HG03060 (cell line): ENCODE results near the gene GPR78.

ENCODE experiments used
- ATAC-seq: cut with Tn5 transposase; IDR thresholded peaks from one replicate; pipeline ENCODE4 v1.9.1; 2021; ENCODE audit warnings: low read depth, moderate number of reproducible peaks; ENCODE audit not compliant: unreplicated experiment

The GPR78 gene

DNA sequence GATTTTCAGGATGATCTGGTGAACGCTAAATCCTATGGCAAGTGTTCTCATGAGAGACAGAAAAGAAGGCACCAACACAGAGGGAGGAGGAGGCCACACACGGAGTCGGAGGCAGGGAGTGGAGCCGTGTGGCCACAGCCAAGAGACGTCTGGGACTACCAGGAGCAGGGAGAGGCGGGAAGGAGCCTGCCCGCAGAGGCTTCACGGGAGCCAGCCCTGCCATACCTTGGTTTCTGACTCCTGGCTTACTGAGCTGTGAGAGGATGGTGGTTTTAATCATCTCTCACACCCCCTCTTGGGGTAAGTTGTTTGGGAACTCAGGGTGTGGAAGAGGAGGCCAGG lies 33.5 kb upstream of the GPR78 start:
- ATAC-seq, result no peak

DNA sequence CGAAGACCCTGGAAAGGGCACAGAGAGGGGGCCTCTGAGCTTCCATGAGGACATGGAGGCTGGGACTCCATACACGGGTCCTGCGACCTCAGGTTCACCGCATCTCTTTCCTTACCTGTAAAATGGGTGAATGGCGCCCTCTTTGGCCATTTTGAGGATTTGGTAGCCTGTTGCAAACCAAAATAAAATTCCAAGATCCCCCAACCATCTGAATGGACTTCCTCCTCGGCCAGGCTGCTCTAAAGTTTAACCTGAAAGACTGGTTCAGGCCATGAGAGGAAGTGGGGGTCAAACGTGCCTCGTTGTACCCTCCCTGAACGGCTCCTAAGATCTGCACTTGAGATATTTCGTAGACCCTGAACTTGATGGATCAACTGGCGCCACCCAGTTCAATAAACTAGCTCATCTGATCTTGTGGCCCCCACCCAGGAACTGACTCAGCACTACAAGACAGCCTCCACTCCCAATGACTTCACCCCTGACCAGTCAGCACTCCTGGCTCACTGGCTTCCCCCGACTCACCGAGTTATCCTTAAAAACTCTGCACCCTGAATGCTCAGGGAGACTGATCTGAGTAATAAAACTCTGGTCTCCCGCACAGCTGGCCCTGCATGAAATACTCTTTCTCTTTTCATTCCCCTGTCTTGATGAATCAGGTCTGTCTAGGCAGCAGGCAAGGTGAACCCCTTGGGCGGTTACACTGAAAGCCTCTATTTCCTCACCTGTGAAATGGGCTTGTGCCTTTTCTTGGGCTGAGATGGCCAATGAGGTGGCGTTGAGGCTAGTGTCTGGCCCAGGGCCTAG lies 32.9 kb upstream of the GPR78 start:
- ATAC-seq, result no peak

DNA sequence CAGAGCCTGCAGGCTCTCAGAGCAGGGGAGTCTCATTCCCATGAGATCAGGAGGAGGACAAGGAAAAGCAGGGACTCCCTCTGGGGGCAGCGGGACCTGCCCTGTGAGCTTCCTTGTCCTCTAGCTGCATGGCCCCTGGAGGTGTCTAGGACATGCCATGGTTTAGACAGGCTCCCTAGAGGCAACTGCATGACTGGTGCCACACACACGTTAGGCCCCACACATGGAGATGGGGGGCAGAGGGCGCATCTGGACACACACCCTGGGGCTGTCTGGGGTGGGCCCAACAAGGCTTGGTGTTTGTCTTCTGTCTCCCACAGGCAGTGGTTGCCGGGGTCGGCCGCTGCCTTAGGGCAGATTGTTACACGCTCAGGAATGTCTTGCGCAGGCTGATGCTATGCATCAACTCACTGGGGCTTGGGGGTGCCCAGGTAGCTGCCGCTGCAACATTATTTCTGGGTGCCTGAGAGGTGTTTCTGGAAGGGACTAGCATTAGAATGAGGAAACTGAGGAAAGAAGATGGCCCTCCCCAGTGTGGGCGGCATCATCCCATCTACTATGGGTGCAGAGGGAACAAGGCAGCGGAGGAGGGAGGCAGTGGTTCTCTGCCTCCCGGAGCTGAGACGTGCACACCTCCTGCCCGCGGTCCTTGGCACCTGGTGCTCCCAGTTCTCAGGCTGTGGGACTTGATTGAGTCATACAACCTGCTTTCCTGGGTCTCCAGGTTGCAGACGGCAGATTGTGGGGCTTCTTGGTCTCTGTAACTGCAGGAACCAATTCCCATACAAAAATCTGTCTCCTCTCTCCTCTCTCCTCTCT lies 32.1 kb upstream of the GPR78 start:
- no peak for ATAC-seq

DNA sequence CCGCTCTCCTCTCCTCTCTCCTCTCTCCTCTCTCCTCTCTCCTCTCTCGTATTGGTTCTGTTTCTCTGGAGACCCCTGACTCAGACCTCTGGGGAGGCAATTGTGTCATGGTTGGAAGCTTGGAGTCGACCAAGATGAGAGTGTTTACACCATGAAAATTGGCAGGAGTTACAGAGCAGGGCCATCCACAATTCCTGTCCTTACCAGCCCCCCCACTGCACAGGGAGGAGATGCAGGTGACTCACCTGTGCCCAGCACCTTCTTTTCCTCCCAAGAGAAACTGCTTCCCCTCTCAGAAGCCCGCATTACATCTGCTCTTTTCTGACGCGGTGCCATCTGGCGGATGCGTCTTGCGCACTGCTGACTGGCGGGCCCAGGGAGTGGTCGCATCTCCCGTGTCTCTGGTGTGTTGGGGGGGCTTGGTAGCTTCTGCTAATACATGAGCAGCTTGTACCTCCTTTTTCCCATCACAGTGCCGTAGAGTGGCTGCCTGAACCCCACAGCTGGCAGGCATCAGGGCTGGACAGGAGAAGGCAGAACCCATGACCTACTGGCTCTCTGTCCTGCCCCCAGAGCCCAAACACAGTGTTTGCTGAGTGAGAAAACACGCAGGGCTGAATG lies 31.4 kb upstream of the GPR78 start:
- ATAC-seq, result no peak

DNA sequence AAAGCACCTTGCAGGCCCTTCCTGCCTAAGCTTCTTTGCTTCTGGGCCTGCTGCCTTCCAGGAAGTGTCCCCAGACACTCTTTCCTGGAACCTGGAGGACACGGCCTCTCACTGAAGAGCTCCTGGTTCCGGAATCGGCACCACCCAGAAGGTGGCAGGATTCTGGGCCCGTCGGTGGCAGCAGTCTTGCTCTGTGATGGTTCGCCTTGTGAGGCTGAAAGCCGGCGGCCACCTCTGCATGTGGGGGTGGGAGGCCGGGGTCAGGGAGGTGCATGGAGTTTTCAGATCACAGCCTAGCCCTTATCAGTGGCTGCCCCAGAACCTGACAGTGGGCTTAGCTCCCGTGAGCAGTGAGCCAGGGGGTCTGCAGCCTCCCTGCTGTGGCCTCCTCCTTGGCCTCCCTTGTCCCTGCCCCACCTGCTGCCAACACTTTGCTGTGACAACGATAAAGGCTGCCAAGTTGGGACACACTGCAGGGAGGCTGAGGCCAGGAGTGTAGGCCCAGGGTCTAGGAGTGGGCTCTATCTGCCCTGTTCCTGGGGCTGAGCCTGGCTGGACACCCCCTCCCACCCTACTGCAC lies 30.8 kb upstream of the GPR78 start:
- no peak for ATAC-seq

DNA sequence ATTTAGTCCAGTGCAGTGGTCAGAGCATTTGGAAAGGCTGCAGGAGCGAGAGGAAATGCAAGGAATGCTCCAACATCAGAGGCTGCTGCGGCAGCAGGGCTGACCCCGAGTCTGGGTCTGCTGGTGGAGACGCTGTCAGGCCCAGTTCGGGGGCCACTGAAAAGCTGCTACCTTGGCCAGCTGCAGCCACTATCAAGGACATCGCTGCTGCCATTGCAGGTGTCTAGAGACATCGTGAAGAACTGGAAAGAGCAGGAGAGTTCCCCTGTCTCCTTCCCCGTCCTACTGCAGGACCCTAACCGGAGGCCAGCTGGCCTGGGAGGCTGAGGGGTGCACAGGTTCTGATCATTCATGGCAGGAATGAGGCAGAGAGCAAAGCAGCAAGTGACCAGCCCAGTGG lies 29.5 kb upstream of the GPR78 start:
- no peak for ATAC-seq

DNA sequence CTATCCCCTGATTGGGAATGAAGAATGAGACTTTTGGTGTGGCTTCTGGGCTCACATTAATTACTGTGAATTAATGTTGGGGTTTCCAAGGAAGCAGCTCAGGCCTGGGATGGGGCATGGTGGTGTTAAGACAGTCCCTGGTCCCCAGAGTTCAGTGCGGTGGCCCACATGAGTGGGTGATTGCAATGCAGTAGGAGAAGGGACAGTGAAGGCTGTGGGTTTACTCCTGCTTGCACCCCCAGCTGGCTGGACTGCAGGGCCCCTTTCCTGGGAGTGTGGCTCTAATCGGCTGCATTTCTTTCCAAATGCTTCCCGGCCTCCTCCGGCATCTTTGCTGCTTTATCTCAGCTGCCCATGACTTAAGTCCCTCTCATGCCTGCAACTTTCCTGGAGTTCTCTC lies 28.2 kb upstream of the GPR78 start:
- ATAC-seq, result no peak

DNA sequence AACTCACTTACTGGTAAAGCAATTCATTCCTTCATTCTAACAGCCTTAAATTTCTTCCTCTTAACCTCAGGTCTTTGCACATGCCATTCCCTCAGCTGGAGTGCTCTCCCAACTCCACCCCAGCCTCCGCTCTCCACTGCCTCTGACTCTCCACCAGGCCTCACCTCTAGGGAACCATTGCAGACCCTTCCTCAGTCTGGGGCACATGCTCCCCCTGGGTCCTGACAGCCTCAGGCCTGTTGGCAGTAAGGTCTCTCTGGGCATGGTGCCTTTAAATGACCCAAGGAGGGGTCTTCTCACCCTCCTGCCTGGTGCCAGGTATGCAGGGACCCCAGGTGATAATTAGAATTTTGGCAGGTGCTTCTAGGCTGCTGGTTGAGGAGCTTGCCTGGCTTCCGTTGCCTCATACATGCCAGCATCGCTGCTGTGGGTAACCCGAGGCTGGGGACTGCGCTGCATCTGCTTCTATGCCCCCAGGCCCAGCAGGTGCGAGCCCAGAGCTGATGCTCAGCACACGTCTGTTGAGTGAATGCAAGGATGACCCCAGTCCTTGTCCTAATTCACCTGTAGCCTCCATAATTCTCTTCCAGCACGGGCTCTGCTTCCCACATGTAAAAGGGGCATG lies 27.5 kb upstream of the GPR78 start:
- ATAC-seq, result no peak

DNA sequence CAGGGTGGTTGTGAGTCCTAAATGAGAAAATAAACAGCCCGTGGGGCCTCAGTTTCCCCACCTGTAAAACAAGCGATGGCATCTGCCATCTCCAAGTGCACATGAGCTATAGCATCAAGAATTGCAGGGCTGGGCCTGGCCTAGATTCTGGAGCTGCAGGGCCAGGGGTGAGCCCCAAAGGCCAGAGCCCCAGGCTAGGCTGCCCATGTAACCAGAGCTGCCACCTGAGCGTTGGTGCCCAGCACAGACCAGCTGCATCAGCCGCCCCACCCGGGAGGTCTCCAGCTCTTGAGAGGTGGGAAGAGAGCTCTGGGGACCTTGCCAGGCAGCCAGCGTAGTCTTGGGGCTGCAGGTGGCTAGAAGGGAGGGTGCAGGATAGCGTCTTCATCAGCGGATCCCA lies 27.0 kb upstream of the GPR78 start:
- no peak for ATAC-seq

DNA sequence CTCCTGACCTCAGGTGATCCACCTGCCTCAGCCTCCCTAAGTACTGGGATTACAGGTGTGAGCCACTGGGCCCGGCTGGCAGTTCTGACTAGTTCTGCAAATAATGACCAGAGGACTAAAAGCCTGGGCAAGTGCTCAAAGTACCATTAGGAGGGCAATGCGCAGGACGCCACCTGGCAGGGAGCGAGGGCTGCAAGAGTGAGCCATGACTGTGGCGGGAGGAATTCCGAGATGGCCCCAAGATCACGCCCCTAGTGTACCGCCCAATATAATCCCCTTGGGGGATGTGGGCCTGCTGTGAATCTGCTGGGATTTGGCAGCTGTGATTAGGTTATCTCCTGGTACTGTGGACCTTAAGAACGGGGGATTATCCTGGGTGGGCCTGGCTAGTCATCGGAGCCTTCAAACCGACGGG lies 26.2 kb upstream of the GPR78 start:
- no peak for ATAC-seq

DNA sequence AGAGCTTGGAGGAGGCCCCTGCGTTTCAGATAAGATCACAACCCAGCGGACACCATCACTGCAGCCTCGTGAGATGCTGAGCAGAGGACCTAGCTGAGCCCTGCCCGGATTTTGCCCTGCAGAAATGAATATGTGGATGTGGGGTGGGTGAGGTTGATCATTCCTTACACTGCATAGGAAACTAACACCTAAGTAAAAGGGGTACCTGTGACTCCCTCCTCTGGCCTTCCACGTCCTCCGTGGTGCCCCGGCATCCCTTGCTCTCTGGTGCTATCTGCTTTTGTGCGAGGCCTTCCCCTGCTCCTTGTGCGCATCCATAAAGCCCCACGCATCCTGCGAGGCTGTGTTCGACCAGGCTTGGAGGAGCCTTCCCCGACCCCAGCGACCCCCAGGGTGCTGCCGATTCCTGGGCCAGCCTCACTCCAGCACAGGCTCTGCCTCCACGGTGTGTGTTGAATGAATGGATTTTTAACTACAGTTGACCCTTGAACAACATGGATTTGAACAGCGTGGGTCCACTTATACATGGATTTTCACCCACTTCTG lies 25.6 kb upstream of the GPR78 start:
- no peak for ATAC-seq

DNA sequence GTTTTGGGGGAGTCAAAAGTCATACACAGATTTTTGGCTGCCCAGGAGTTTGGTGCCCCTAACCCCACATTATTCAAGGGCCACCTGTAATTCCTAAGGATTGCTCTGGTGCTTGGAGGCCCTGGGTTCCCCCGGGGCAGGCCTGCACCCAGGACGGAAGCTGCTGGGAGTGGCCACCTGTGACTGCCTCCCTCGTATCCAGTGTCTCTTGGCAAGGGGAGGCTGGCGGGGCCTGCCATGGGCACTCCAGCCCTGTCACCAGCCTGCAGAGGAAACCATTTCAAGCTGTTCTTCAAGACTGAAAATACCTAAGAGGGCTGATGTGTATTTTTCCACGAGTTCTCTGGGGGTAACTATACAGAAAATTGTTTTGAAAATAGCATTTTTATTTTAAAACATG lies 24.5 kb upstream of the GPR78 start:
- ATAC-seq, result no peak

DNA sequence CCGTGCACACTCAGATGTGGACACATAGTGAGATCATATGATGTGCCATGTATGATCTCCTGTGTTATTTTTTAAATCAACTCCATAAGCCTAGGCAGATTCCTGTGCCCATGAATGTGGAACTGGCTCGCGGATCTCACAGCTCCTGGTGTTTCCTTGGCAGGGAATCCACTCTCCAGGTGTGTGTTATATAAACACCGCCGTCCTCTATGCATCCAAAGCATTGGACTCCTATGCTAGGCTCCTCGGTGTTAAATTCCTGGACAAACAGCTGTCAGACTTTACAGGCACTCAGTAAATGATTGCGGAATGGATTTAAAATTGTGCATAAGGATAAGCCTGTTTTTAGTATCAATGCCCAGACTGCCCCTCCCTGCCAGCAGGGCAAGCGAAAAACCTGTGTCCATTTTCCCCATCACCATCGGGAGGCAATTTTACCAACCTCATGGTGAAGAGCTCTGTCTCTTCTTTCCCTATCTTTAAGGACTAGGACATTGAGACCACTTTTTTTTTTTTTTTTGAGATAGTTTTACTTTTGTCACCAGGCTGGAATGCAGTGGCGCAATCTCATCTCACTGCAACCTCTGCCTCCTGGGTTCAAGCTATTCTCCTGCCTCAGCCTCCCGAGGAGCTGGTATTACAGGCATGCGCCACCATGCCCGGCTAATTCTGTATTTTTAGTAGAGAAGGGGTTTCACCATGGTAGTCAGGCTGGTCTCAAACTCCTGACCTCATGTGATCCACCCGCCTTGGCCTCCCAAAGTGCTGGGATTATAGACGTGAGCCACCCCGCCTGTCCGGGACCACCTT lies 23.6 kb upstream of the GPR78 start:
- ATAC-seq, result no peak

DNA sequence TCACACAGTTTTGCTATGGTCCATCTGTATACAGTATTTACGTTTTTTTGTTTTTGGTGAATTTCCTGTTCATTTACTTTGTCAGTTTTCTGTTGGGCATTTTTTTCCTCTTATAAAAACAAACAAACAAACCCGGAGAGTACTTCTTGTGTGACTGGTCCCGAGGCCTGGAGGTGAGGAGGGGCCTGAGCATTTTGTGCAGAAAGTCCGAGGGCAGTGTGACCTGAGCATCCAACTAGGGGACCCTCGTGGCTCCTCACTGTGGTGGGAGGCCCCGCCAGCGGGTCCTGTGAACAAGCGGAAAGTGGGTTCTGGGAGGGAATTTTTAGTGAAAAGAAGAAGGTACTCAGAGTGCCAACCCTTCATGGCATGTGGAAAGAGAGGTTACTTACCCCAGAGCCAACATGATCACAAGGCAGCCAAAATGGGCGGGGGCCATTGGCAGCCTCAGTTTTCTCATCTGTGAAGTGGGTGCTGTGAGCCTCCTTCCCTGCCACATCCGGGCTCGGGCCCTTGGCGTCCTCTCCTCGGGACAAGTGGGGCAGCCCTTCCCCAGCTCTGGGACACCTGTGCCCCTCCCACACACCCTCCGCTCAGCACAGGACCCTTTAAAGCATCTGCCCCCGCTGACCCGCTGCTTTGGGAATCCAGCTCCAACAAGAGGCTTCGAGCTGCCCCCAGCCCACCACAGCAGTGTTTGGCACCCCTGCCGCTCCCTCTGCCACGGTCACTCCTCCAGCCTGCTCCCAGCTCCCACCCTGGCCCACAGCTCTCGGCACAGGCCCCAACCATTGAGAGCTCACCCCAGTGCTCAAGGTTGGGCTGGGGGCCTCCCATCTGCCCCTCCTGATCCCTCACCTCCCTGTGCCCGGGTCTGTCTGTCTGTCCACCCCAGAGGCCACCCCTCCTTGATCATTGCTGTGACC lies 22.8 kb upstream of the GPR78 start:
- no peak for ATAC-seq

DNA sequence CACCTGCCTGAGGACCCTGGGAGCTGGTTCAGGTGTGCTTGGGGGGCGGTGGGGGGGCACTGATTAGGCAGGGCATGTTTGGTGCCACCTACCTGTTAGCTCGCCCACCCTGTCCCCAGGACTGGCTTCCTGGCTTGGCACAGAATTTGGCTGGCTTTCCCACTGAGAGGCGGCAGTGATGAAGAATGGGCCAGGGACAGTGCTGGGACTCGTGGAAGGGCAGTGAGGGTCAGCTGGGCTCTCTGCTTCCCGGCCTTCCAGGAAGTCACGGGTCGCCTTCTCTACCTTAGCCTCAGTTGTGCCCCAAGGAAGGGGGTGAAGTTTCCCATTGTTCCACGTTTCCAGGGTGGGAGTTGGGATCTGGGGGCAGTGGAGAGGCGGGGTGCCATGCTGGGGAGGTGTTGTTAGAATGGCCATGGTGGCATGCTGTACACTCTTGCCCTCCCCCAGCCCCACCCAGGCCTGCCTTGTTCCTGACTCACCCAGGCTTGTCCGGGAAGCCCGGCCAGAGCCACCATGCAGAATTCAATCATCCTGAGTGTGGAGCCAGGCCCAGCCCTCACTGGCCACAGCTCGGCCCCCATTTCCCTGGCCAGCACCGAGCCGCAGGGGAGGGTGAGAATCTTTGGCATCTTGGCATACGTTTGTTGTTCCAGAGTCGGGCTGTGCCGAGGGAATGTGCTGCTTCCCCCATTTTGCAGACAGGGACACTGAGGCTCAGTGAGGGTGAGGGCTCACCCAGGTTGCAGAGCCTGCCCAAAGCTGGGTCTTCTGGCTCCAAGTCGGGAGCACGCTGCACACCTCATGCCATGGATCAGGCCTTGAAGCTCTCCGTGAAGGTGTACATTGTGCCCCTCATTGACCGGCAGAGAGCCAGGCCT lies 21.9 kb upstream of the GPR78 start:
- ATAC-seq, result no peak

DNA sequence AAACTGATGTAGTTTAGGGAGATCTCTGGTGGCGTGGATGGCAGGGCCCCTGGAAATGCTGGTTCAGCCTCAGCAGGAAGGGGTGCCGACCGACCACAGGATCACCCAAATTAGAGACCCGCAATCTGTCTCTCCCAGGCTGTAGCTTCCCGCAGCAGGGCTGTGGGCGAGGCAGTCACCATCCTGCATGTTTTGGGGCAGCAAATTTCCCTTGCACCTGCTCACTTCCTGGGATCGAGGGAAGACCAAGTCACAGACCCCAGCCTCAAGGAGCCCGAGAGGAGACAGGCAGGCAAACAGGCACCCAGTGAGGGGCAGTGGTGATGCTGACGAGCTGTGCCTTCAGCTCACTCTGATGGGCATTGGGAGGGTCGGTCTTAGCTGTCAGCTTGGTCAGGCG lies 21.2 kb upstream of the GPR78 start:
- ATAC-seq, result no peak

DNA sequence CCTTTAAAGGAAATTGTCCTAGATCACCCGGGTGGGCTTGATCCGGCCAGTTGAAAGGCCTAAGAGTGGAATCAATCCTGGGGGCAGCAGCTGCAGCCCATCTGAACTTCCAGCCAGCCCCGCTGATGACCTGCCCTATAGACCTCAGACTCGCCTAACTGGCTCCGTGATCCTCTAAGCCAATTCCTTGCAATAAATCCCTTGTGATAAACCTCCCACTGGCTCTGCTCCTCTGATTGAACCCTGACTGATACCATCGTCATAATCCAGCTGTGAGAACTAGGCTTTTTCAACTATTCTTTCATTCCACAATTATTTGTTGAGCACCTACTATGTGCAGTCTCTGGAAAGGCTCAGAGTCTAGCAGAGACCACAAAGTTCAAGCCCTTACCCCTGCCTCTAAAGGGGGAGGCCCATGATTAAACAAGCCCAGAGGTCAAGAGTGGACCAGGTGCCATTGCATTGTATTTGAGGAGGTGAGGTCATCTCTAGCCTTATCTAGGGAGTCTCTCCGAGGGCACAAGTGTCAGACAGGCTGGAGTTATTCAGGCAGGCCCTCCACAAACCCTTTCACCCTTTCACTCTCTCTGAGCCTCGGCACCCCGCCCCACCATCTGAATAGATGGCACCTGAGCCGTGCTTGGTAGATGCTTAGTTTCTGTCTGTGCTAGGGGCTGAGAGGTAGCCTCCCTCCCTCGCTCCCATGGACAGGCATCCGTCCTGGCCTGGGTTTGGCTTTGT lies 20.5 kb upstream of the GPR78 start:
- no peak for ATAC-seq
